Hematopoietic multipotent progenitor cell (in vitro differentiated cells): ENCODE data around the gene AP2A2. TPM values are rescaled to one million over a fixed set of nuclear protein-coding genes. Genes with fewer than 3 reads are reported as not detected.

Experiments
- DNase-seq, 3 donors: peaks; one replicate each; pipeline ENCODE4 v3.0.0-alpha.2; 2011 to 2015; ENCODE audit warnings: low read depth in 2 of 3, low spot score in 2 of 3
- total RNA-seq: library from RNA; depleted of rRNA; stranded (reverse); fragments of >200 nt; gene quantifications from one replicate; pipeline ENCODE4 v1.2.3, GENCODE V29; 2012

AP2A2 gene
- total RNA-seq, 1 donor = 68.7 TPM

- no peak for DNase-seq
Observed at GRCh38 chr11:1010551-1011319, 85.1 kb downstream of the AP2A2 start.

- no peak for DNase-seq
Observed at GRCh38 chr11:1011320-1011698, 85.6 kb downstream of the AP2A2 start.

- no peak for DNase-seq
Observed at GRCh38 chr11:1012291-1012690, 86.6 kb downstream of the AP2A2 start.

GRCh38 chr11:1012740-1013630 is 87.3 kb downstream of the AP2A2 start:
- DNase-seq = no peak

- DNase-seq = no peak
Observed at GRCh38 chr11:1013631-1013935, 87.9 kb downstream of the AP2A2 start.

- no peak for DNase-seq
Observed at GRCh38 chr11:1014276-1014675, 88.6 kb downstream of the AP2A2 start.

- DNase-seq = no peak
Observed at GRCh38 chr11:1015064-1015463, 89.4 kb downstream of the AP2A2 start.

GRCh38 chr11:1015826-1016545 is 90.3 kb downstream of the AP2A2 start:
- DNase-seq = no peak

GRCh38 chr11:1016610-1017126 is 91.0 kb downstream of the AP2A2 start:
- DNase-seq = peak in 1 of 3 donors; percentile 8

GRCh38 chr11:1017269-1018005 is 91.8 kb downstream of the AP2A2 start:
- DNase-seq = peak in 1 of 3 donors; percentile 12

- DNase-seq = no peak
Observed at GRCh38 chr11:1018091-1018490, 92.4 kb downstream of the AP2A2 start.

GRCh38 chr11:1019321-1019910 is 93.7 kb downstream of the AP2A2 start:
- no peak for DNase-seq

GRCh38 chr11:1020211-1020905 is 94.7 kb downstream of the AP2A2 start:
- no peak for DNase-seq

GRCh38 chr11:1022411-1022810 is 96.7 kb downstream of the AP2A2 start:
- no peak for DNase-seq

GRCh38 chr11:1022908-1023810 is 97.5 kb downstream of the AP2A2 start:
- DNase-seq = no peak

GRCh38 chr11:1023811-1024596 is 98.3 kb downstream of the AP2A2 start:
- no peak for DNase-seq

- DNase-seq = no peak
Observed at GRCh38 chr11:1024597-1025409, 99.1 kb downstream of the AP2A2 start.
